ENCODE data around the gene TAOK1.
"Not testable (repeated sequence)": the region's sequence is repeated elsewhere in the genome, so short reads cannot be mapped to it uniquely, and the experiment has no call there.

Gene TAOK1

DNA sequence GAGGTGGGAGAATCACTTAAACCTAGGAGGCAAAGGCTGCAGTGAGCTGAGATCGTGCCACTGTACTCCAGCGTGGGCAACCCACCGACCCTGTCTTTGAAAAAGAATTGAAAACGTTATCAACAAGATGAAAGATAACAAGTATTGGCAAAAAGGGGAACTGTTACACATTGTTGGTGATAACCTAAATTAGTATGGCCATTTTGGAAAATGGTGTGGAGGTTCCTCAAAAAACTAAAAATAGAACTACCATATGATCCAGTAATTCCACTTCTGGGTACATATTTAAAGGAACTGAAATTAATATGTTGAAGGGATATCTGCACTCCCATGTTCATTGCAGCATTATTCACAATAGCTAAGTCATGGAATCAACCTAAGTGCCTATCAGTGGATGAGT, 115.7 kb downstream of the TAOK1 start:
- Mint-ChIP-seq H3K27ac (peak overlapping the region; percentile 12), H3K4me3 (no peak overlapping the region), H3K9me3 (no peaks in the 10 kb centered on the region), H3K36me3 (peaks cover 17% of the 10 kb centered on the region), H3K27me3 (no peaks in the 10 kb centered on the region), H3K4me1 (no peaks in the 10 kb centered on the region)
- ATAC-seq (ENCODE audit: low read depth) (no peak), DNase-seq (ENCODE audit: low spot score in 2 of 2) (no peak)

DNA sequence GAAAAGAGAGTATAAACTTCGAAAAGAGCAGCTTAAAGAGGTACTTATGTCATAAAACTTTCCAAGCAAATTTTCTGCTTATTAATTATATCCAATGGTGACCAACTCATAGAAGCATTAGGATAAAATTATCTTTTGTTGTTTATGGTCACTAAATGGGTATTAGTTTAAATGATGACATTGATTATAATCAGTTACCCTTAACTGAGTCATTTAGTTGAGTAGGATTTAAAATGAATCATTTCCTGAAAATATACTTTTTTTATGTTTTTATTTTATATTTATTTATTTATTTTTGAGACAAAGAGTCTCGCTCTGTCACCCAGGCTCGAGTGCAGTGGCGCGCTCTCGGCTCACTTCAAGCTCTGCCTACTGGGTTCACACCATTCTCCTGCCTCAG, 120.8 kb downstream of the TAOK1 start:
- peaks cover 9% of the 10 kb centered on the region for H3K36me3 Mint-ChIP-seq
- DNase-seq (ENCODE audit: low spot score in 2 of 2), result no peak
- no peaks in the 10 kb centered on the region for H3K27me3 Mint-ChIP-seq
- H3K4me1 Mint-ChIP-seq, result no peaks in the 10 kb centered on the region
- H3K4me3 Mint-ChIP-seq, result no peak overlapping the region
- ATAC-seq (ENCODE audit: low read depth), result no peak
- H3K27ac Mint-ChIP-seq, result no peak overlapping the region
- no peaks in the 10 kb centered on the region for H3K9me3 Mint-ChIP-seq

DNA sequence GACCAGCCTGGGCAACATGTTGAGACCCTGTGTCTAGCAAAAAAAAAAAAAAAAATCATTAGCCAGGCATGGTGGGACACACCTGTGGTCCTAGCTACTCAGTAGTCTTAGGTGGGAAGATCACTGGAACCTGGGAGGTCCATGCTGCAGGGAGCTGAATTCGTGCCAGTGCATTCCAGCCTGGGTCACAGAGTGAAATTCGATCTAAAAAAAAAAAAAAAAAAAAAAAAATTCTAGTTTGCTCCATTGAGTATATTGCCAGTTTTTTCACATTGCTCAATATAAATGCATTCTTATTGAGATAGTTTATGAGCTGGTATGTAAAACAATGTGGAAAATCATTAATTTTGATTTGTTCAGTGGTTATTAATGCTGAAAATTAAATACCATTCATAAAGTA, 124.6 kb downstream of the TAOK1 start:
- Mint-ChIP-seq H3K4me1 (no peaks in the 10 kb centered on the region), H3K27ac (no peak overlapping the region), H3K4me3 (no peak overlapping the region), H3K36me3 (peaks cover 15% of the 10 kb centered on the region), H3K27me3 (no peaks in the 10 kb centered on the region), H3K9me3 (no peaks in the 10 kb centered on the region)
- DNase-seq (ENCODE audit: low spot score in 2 of 2) (no peak), ATAC-seq (ENCODE audit: low read depth) (no peak)

DNA sequence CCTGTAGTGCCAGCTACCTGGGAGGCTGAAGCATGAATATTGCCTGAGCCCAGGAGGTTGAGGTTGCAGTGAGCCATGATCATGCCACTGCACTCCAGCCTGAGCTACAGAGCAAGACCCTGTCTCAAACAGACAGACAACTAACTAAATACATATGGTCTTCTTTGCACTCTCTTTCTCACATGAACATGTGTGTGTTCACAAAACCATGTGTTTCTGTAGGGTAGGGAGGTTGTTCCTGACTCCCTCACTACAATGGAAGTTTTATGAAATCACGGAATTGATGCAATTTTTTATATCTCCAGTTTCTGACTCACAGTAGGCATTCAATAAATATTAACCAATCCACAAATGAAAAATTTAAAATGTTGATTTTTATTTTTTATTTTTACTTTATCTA, 128.2 kb downstream of the TAOK1 start:
- Mint-ChIP-seq H3K36me3 (peaks cover 22% of the 10 kb centered on the region), H3K9me3 (no peaks in the 10 kb centered on the region), H3K27me3 (no peaks in the 10 kb centered on the region), H3K4me1 (no peaks in the 10 kb centered on the region), H3K27ac (no peak overlapping the region), H3K4me3 (no peak overlapping the region)
- ATAC-seq (ENCODE audit: low read depth) (no peak), DNase-seq (ENCODE audit: low spot score in 2 of 2) (no peak)

DNA sequence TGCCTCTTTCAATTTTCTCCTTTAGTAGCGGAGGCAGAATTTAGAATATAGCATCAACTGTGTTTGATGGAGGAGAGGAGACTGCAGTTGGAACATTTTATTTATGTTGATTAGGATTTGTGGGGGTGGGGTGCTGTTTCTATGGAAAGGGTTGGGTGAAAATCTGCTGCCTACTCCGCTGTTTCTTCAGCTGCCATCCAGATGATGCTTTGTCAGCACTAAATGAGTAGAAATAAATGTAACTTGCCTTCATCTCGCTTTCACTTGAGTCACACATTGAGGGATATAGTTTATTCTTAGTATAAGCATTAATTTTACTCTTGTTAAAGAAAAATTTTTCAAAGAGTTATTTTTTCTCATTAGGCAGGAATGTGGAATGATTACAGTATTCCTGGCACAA, 134.5 kb downstream of the TAOK1 start:
- Mint-ChIP-seq H3K4me1 (no peaks in the 10 kb centered on the region), H3K36me3 (peaks cover 10% of the 10 kb centered on the region), H3K9me3 (no peaks in the 10 kb centered on the region), H3K4me3 (no peak overlapping the region), H3K27ac (peak overlapping the region; percentile 50), H3K27me3 (no peaks in the 10 kb centered on the region)
- no peak for ATAC-seq (ENCODE audit: low read depth)
- DNase-seq (ENCODE audit: low spot score in 2 of 2), result no peak

DNA sequence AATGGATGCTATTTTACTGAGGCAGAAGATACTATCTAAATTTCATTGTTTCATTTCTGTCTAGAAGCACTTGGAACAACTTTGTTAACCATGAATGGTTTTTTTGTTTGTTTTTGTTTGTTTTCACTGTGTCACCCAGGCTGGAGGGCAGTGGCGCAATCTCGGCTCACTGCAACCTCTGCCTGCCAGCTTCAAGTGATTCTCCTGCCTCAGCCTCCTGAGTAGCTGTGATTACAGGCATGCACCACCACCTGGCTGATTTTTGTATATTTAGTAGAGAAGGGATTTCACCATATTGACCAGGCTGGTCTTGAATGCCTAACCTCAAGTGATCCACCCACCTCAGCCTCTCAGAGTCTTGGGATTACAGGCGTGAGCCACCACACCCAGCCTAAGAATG, 136.2 kb downstream of the TAOK1 start:
- H3K36me3 Mint-ChIP-seq, result peaks cover 15% of the 10 kb centered on the region
- no peaks in the 10 kb centered on the region for H3K27me3 Mint-ChIP-seq
- DNase-seq (ENCODE audit: low spot score in 2 of 2) (no peak), ATAC-seq (ENCODE audit: low read depth) (no peak)
- H3K27ac Mint-ChIP-seq, result no peak overlapping the region
- H3K4me1 Mint-ChIP-seq, result no peaks in the 10 kb centered on the region
- no peaks in the 10 kb centered on the region for H3K9me3 Mint-ChIP-seq
- H3K4me3 Mint-ChIP-seq, result no peak overlapping the region

DNA sequence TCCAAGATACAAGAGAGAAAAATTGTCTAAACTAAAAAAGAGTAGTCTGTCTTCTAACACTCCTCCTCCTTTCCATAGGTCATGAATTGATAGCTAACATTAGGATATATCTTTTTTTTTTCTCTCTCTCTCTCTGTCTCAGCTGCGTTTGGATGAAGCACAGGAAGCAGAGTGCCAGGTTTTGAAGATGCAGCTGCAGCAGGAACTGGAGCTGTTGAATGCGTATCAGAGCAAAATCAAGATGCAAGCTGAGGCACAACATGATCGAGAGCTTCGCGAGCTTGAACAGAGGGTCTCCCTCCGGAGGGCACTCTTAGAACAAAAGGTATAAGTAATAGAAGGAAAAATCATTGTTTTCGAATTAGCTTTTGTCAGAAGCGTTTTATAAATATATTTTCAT, 143.8 kb downstream of the TAOK1 start:
- ATAC-seq (ENCODE audit: low read depth) (no peak), DNase-seq (ENCODE audit: low spot score in 2 of 2) (no peak)
- H3K27me3 Mint-ChIP-seq, result no peaks in the 10 kb centered on the region
- H3K9me3 Mint-ChIP-seq, result no peaks in the 10 kb centered on the region
- H3K4me3 Mint-ChIP-seq, result no peak overlapping the region
- peaks cover 24% of the 10 kb centered on the region for H3K36me3 Mint-ChIP-seq
- H3K4me1 Mint-ChIP-seq, result peaks cover 2% of the 10 kb centered on the region
- no peak overlapping the region for H3K27ac Mint-ChIP-seq

DNA sequence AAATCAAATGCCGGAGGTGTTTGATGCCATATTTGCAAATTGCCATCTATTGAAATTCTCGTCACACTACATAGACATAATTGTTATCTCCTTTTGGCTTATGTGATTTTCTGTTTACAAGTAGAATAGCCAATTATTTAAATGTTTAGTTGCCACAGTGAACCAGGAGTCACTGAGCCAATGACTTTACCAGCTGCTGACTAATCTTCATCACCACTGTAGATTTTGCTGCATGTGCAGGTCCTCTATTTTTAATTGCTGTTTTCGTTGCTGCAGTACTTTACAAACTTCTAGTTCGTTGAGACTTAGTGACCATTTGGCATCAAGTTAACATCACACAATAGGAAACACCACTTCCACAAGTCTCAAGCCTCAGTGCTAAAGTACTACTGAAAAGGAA, 153.9 kb downstream of the TAOK1 start:
- H3K4me1 Mint-ChIP-seq, result no peaks in the 10 kb centered on the region
- ATAC-seq (ENCODE audit: low read depth) (no peak), DNase-seq (ENCODE audit: low spot score in 2 of 2) (no peak)
- H3K27ac Mint-ChIP-seq, result no peak overlapping the region
- H3K27me3 Mint-ChIP-seq, result no peaks in the 10 kb centered on the region
- H3K4me3 Mint-ChIP-seq, result no peak overlapping the region
- H3K36me3 Mint-ChIP-seq, result peaks cover 12% of the 10 kb centered on the region
- H3K9me3 Mint-ChIP-seq, result no peaks in the 10 kb centered on the region

DNA sequence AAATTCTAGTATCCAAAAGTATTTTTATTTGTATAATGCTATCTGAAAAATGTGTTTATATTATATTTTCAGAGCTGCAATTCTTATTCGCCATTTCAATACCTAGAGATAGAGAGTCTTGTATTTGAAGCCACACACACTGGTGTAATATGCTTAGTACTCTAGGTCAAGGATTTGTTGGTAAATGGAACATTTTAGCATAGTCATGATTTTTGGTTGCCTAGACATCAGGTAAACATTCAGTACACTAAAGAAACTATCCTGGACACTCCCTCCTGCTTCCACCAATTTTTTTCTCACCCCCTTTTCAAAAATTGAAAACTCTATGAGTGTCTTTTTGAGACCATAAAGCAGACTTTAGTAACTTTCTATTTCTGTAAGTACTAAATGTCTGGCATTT, 155.9 kb downstream of the TAOK1 start:
- DNase-seq (ENCODE audit: low spot score in 2 of 2) (no peak), ATAC-seq (ENCODE audit: low read depth) (no peak)
- Mint-ChIP-seq H3K4me3 (no peak overlapping the region), H3K36me3 (peaks cover 10% of the 10 kb centered on the region), H3K27me3 (no peaks in the 10 kb centered on the region), H3K9me3 (no peaks in the 10 kb centered on the region), H3K4me1 (no peaks in the 10 kb centered on the region), H3K27ac (peak overlapping the region; percentile 59)

DNA sequence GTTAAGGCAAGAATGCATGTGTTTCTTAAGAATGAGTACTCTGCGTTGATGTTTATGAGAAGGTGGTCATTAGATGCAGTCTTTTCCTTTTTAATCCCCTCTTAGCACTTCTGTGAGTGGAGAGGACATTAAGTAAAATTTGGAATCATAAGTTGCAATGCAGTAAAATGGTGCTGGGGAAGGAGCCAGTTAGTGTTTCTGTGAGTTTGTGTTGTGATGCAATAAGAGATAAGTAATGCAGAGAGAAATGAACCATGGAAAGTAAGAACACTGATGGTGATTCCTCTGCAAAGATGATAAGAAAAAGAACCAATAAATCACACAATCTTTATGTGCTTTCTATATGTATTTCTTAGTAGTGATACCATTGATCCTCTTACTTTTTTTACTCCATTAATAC, 156.7 kb downstream of the TAOK1 start:
- H3K27me3 Mint-ChIP-seq, result no peaks in the 10 kb centered on the region
- H3K27ac Mint-ChIP-seq, result no peak overlapping the region
- H3K4me3 Mint-ChIP-seq, result no peak overlapping the region
- no peaks in the 10 kb centered on the region for H3K9me3 Mint-ChIP-seq
- no peak for DNase-seq (ENCODE audit: low spot score in 2 of 2)
- no peak for ATAC-seq (ENCODE audit: low read depth)
- no peaks in the 10 kb centered on the region for H3K4me1 Mint-ChIP-seq
- peaks cover 10% of the 10 kb centered on the region for H3K36me3 Mint-ChIP-seq

DNA sequence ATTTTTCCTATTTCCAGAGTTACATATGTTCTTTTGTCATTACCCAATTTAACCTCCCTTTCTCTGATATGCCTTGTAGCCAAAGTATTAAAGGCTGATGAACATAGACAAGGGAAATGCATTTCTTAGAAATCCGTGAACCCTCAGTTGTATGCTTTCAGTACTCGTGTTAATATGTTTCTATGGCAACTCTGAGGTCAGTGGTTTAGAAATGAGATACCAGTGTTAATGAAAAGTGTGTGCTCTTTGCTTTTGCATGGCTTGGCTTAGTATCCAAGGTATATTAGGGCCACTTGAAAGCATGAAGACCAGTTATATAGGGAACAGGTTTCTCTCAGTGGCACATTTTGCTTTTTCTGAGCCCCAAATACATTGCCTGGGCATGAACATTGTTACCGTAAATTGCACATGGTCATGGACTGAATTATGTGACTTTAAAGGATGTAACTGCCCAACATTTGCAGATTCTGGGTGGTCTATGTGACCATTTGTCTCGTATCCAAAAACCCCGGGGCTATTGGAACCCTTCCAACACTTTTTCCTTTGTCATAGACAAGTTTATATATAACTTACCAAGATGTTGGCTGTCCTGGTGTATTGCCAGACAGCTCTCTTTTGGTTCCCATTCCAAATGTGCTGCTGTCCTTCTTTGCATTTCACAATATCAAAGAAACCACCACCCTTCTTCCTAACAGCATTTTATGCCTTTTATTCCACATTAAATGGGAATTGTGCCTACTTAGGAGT, 159.2 kb downstream of the TAOK1 start:
- DNase-seq (ENCODE audit: low spot score in 2 of 2), result no peak
- Mint-ChIP-seq H3K27ac (no peak overlapping the region), H3K27me3 (no peaks in the 10 kb centered on the region), H3K4me1 (no peaks in the 10 kb centered on the region), H3K36me3 (peaks cover 3% of the 10 kb centered on the region), H3K9me3 (no peaks in the 10 kb centered on the region), H3K4me3 (no peak overlapping the region)
- ATAC-seq (ENCODE audit: low read depth), result no peak

DNA sequence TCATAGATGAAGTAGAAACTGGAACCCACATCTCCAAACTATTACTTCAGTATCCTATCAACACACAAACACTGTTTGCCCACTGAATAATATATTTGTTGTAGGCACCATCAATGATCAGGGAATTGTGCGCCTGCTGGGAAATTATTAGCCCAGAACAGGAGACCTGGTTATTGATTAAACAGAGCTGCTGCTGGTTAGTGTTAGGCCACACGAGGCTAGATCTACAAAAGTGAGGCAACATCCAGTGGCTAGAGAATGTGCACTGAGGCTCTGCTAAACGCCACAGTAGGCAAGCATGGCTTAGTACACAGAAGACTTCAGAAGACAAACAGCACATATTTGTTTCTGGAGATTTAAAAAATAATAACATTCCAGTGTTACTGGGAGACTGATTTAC, 165.7 kb downstream of the TAOK1 start:
- Mint-ChIP-seq H3K27me3 (no peaks in the 10 kb centered on the region), H3K4me3 (no peak overlapping the region), H3K27ac (no peak overlapping the region), H3K9me3 (no peaks in the 10 kb centered on the region), H3K36me3 (no peaks in the 10 kb centered on the region), H3K4me1 (peaks cover 31% of the 10 kb centered on the region)
- DNase-seq (ENCODE audit: low spot score in 2 of 2), result no peak
- no peak for ATAC-seq (ENCODE audit: low read depth)

DNA sequence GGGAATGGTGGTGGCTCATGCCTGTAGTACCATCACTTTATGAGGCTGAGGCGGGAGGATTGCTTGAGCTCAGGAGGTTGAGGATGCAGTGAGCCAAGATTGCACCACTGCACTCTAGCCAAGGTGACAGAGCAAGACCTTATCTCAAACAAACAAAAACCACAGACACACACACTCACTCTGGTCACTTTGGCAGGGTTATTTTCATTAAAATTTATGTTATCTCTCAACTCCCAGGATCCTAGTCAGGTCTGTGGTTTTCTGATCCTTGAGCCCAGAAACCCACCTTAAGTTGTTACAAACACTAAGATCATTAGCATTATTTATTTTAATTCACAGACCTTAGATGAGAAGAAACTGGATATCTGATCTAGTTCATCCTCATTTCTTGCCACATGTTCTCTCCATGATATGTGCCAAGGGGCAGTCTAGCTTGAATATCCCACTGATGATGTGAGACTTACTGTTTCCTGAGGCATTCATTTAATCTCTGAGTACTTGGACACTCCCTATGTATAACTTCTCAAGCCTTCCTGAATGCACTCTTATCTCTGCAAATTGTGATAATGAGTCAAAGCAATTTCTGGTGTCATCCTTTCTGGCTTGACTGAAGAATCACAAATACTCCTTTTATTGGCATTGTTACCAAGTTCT, 167.0 kb downstream of the TAOK1 start:
- H3K9me3 Mint-ChIP-seq, result no peaks in the 10 kb centered on the region
- peaks cover 3% of the 10 kb centered on the region for H3K36me3 Mint-ChIP-seq
- H3K27ac Mint-ChIP-seq, result no peak overlapping the region
- no peaks in the 10 kb centered on the region for H3K27me3 Mint-ChIP-seq
- peaks cover 40% of the 10 kb centered on the region for H3K4me1 Mint-ChIP-seq
- no peak for DNase-seq (ENCODE audit: low spot score in 2 of 2)
- H3K4me3 Mint-ChIP-seq, result peak overlapping the region; percentile 15
- no peak for ATAC-seq (ENCODE audit: low read depth)

DNA sequence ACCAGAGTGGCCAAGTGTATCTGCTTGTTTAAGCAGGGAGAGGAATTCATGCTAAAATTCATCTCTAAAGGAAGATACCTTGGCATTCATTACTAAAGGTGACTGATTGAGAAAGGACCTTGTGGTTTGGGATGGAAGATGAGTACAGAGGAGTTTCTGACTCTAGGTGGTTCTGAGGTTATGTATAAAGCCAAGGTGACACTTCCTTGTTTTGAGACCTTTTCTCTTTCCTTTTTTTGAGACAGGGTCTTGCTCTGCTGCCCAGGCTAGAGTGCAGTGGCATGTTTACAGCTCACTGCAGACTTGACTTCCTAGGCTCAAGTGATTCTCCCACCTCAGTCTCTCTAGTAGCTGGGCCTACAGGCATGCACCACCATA, 167.6 kb downstream of the TAOK1 start:
- DNase-seq (ENCODE audit: low spot score in 2 of 2), result no peak
- no peaks in the 10 kb centered on the region for H3K27me3 Mint-ChIP-seq
- H3K4me3 Mint-ChIP-seq, result peak overlapping the region; percentile 15
- peaks cover 3% of the 10 kb centered on the region for H3K36me3 Mint-ChIP-seq
- H3K4me1 Mint-ChIP-seq, result peaks cover 44% of the 10 kb centered on the region
- no peak overlapping the region for H3K27ac Mint-ChIP-seq
- peak; percentile 28 for ATAC-seq (ENCODE audit: low read depth)
- no peaks in the 10 kb centered on the region for H3K9me3 Mint-ChIP-seq

DNA sequence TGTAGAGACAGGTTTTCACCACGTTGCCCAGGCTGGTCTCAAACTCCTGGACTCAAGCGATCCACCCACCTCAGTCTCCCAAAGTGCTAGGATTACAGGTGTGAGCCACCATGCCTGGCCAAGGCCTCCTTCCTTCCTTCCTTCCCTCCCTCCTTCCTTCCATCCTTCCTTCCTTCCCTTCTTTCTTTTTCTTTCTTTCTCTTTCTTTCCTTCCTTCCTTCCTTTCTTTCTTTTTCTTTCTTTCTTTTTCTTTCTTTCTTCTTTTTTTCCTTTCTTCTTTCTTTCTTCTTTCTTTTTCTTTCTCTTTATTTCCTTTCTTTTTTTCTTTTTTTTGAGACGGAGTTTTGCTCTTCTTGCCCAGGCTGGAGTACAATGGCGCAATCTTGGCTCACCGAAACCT, 168.0 kb downstream of the TAOK1 start:
- not testable (repeated sequence) for H3K27ac Mint-ChIP-seq; H3K36me3 Mint-ChIP-seq; DNase-seq (ENCODE audit: low spot score in 2 of 2); H3K9me3 Mint-ChIP-seq; ATAC-seq (ENCODE audit: low read depth); H3K27me3 Mint-ChIP-seq; H3K4me3 Mint-ChIP-seq
- peaks cover 46% of the 10 kb centered on the region for H3K4me1 Mint-ChIP-seq

Measured in memory B cell (primary cell).